ENCODE results near the gene EDN1.

Gene EDN1

DNA sequence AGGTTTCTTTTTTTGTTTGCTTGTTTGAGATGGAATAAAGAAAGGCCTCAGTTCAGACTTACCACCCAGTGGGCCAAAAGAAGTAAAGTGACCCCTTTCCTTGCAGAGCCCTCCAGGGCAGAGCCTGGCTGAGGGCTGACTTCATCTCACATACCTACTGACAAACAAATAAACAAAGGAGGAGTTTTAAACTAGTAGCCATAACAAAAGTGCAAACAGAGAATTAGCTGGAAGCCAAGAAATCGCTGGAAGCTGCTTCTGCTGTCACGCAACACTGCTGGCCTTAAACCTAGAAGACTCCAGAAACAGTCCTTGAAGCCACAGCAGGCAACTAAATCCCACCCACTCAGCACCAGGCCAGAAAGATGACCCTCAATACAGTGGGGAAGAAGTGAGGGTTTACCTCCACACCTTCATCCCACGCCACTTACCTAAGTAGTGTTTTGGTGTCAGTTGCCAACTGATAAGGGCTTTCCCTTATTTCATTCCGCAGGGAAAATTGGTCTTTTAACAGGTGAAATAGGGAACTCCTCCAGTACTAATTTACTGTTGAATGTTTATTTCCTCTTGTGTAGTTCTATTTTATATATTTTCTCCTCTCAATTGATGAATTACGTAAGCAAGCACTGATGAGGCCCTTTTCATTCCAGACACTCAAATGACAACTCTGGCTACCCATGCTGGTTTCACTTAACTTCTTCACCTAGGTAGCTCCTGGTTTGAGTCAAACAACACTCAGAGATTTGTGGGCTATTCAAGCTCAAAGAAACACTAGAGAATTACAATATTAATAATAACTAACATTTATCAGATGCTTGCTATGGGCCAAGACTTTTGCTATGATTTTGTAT is 46.2 kb downstream of the EDN1 start:
- no peak overlapping the region for H3K27ac ChIP-seq (replicated peaks)
- no peak overlapping the region for H3K4me3 ChIP-seq (replicated peaks; ENCODE audit: insufficient read depth, low read length)
- H3K27me3 ChIP-seq (ENCODE audit: insufficient read depth, poor library complexity, severe bottlenecking), result no peaks in the 10 kb centered on the region
- TF ChIP-seq, protein P1, sequence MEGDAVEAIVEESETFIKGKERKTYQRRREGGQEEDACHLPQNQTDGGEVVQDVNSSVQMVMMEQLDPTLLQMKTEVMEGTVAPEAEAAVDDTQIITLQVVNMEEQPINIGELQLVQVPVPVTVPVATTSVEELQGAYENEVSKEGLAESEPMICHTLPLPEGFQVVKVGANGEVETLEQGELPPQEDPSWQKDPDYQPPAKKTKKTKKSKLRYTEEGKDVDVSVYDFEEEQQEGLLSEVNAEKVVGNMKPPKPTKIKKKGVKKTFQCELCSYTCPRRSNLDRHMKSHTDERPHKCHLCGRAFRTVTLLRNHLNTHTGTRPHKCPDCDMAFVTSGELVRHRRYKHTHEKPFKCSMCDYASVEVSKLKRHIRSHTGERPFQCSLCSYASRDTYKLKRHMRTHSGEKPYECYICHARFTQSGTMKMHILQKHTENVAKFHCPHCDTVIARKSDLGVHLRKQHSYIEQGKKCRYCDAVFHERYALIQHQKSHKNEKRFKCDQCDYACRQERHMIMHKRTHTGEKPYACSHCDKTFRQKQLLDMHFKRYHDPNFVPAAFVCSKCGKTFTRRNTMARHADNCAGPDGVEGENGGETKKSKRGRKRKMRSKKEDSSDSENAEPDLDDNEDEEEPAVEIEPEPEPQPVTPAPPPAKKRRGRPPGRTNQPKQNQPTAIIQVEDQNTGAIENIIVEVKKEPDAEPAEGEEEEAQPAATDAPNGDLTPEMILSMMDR (IDR thresholded peaks at IDR 0.05; ENCODE audit: insufficient read depth, low read length), result no peak
- TF ChIP-seq POLR2AphosphoS5 (IDR thresholded peaks at IDR 0.05; ENCODE audit: low read depth) (no peak), SPI1 (IDR thresholded peaks at IDR 0.05; ENCODE audit: borderline replicate concordance, low read depth) (no peak), GABPA (IDR thresholded peaks at IDR 0.05; ENCODE audit: low read depth) (no peak)
- TF ChIP-seq, protein P2, sequence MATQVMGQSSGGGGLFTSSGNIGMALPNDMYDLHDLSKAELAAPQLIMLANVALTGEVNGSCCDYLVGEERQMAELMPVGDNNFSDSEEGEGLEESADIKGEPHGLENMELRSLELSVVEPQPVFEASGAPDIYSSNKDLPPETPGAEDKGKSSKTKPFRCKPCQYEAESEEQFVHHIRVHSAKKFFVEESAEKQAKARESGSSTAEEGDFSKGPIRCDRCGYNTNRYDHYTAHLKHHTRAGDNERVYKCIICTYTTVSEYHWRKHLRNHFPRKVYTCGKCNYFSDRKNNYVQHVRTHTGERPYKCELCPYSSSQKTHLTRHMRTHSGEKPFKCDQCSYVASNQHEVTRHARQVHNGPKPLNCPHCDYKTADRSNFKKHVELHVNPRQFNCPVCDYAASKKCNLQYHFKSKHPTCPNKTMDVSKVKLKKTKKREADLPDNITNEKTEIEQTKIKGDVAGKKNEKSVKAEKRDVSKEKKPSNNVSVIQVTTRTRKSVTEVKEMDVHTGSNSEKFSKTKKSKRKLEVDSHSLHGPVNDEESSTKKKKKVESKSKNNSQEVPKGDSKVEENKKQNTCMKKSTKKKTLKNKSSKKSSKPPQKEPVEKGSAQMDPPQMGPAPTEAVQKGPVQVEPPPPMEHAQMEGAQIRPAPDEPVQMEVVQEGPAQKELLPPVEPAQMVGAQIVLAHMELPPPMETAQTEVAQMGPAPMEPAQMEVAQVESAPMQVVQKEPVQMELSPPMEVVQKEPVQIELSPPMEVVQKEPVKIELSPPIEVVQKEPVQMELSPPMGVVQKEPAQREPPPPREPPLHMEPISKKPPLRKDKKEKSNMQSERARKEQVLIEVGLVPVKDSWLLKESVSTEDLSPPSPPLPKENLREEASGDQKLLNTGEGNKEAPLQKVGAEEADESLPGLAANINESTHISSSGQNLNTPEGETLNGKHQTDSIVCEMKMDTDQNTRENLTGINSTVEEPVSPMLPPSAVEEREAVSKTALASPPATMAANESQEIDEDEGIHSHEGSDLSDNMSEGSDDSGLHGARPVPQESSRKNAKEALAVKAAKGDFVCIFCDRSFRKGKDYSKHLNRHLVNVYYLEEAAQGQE (IDR thresholded peaks at IDR 0.05; ENCODE audit: insufficient replicate concordance, low read depth), result no peak
- no peak for DNase-seq (ENCODE audit: low read depth in 1 of 2, low spot score in 1 of 2)

DNA sequence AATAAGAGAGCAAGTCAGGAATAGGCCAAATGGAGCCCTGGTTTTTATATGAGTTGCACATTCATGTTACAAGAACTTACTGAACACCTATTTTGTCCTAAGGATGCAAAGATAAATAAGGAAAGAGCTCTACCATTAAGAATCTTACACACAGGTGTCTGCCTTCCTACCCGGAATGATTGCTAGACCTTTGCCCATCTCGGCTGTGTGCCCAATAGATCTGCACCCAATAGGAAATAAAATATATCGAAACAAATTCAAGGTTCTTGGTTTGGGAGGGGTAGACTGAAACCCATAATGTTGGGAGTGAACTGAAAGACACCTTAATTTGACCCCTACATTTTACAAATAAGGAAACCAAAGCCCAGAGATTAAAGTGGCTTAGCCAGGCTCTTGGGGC is 48.9 kb downstream of the EDN1 start:
- no peaks in the 10 kb centered on the region for H3K27me3 ChIP-seq (ENCODE audit: insufficient read depth, poor library complexity, severe bottlenecking)
- H3K4me3 ChIP-seq (replicated peaks; ENCODE audit: insufficient read depth, low read length), result no peak overlapping the region
- no peak for TF ChIP-seq GABPA (IDR thresholded peaks at IDR 0.05; ENCODE audit: low read depth)
- TF ChIP-seq SPI1 (IDR thresholded peaks at IDR 0.05; ENCODE audit: borderline replicate concordance, low read depth), result no peak
- TF ChIP-seq, protein P2 (IDR thresholded peaks at IDR 0.05; ENCODE audit: insufficient replicate concordance, low read depth), result no peak
- TF ChIP-seq POLR2AphosphoS5 (IDR thresholded peaks at IDR 0.05; ENCODE audit: low read depth), result no peak
- TF ChIP-seq, protein P1 (IDR thresholded peaks at IDR 0.05; ENCODE audit: insufficient read depth, low read length), result no peak
- no peak for DNase-seq (ENCODE audit: low read depth in 1 of 2, low spot score in 1 of 2)
- no peak overlapping the region for H3K27ac ChIP-seq (replicated peaks)

DNA sequence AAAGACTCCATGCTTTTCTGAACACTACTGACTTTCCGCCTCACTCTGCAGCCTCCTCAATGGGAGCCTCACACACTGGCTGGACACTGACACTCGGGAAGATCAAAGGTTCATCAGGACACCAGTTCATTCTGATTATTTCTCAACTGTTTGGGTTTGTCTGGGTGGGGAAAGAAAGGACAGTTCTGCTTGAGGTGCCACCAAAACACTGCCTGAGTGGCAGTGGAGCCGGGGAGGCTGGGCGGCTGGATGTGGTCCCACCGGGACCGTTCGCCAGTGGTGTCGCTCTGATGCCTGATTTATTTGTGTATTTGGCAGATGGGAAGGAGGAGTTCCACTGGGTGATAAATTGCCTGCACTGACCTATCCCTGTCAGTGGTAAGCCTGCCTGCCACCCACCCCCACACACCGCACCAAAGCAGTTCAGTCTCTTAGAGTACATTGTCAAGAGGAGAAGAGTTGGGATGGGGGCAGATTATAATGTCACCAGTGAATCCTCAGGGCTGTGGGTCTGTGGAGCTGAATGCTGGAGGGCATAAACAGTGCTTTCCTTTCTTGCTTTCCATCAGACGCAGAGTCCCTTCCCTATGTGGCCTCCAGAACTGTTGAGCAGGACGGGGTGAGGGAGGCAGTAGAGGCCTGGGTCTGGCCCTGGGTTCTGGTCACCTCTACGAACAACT is 49.8 kb downstream of the EDN1 start:
- Histone ChIP-seq H3K4me3 (replicated peaks; ENCODE audit: insufficient read depth, low read length) (no peak overlapping the region), H3K27ac (replicated peaks) (no peak overlapping the region), H3K27me3 (ENCODE audit: insufficient read depth, poor library complexity, severe bottlenecking) (no peaks in the 10 kb centered on the region)
- DNase-seq (ENCODE audit: low read depth in 1 of 2, low spot score in 1 of 2), result no peak
- TF ChIP-seq, protein P1 (IDR thresholded peaks at IDR 0.05; ENCODE audit: insufficient read depth, low read length), result no peak
- TF ChIP-seq SPI1 (IDR thresholded peaks at IDR 0.05; ENCODE audit: borderline replicate concordance, low read depth) (no peak), GABPA (IDR thresholded peaks at IDR 0.05; ENCODE audit: low read depth) (no peak), POLR2AphosphoS5 (IDR thresholded peaks at IDR 0.05; ENCODE audit: low read depth) (no peak)
- TF ChIP-seq, protein P2 (IDR thresholded peaks at IDR 0.05; ENCODE audit: insufficient replicate concordance, low read depth), result no peak

All from HL-60 (cell line).